ENCODE results near the gene ZNF311.

The ZNF311 gene

GRCh38 chr6:29005183-29005885 lies at the start of gene ZNF311:
Gene ZNF311 (minus strand): TSS chr6:29005315. CDS start chr6:29003954, 1,361 bp downstream.
- TF ChIP-seq CTCF (IDR thresholded peaks at IDR 0.05; ENCODE audit: extremely low read depth, missing control alignments): no peak
- DNase-seq (ENCODE audit: low spot score): no peak

GRCh38 chr6:29051680-29052079 lies 46.6 kb upstream of the ZNF311 start:
- DNase-seq (ENCODE audit: low spot score): no peak
- no peak for TF ChIP-seq CTCF (IDR thresholded peaks at IDR 0.05; ENCODE audit: extremely low read depth, missing control alignments)

- no peak for DNase-seq (ENCODE audit: low spot score)
- no peak for TF ChIP-seq CTCF (IDR thresholded peaks at IDR 0.05; ENCODE audit: extremely low read depth, missing control alignments)
Observed at GRCh38 chr6:29045075-29045474, 40.0 kb upstream of the ZNF311 start, which contains the start of gene OR2W1. Gene OR2W1 (minus strand): TSS chr6:29045175. CDS start chr6:29045175, 0 bp downstream.

- no peak for TF ChIP-seq CTCF (IDR thresholded peaks at IDR 0.05; ENCODE audit: extremely low read depth, missing control alignments)
- no peak for DNase-seq (ENCODE audit: low spot score)
Observed at GRCh38 chr6:29035951-29036350, 30.8 kb upstream of the ZNF311 start.

- DNase-seq (ENCODE audit: low spot score): no peak
- no peak for TF ChIP-seq CTCF (IDR thresholded peaks at IDR 0.05; ENCODE audit: extremely low read depth, missing control alignments)
Observed at GRCh38 chr6:29028821-29029220, 23.7 kb upstream of the ZNF311 start.

- DNase-seq (ENCODE audit: low spot score): no peak
- TF ChIP-seq CTCF (IDR thresholded peaks at IDR 0.05; ENCODE audit: extremely low read depth, missing control alignments): no peak
Observed at GRCh38 chr6:29025927-29026585, 20.9 kb upstream of the ZNF311 start.

GRCh38 chr6:29021434-29021833 lies 16.3 kb upstream of the ZNF311 start:
- DNase-seq (ENCODE audit: low spot score): no peak
- no peak for TF ChIP-seq CTCF (IDR thresholded peaks at IDR 0.05; ENCODE audit: extremely low read depth, missing control alignments)

Measured in GM20000 (cell line).